Heart right ventricle (tissue), 16 donors: ENCODE results near the gene FCRLA. TPM values are rescaled to one million over a fixed set of nuclear protein-coding genes. Genes with fewer than 3 reads are reported as not detected.

Experiments used
- ATAC-seq, 8 donors: fragments of 200-7000 bp; cut with Tn5 transposase; one replicate each; pipeline ENCODE4 v1.9.1; 2020; ENCODE audit warnings: mild to moderate bottlenecking in 8 of 8, moderate library complexity in 8 of 8, moderate number of reproducible peaks in 1 of 8
- DNase-seq, 2 donors: peaks; one replicate each; pipeline ENCODE4 v3.0.0-alpha.2; 2020
- H3K27ac ChIP-seq, 10 donors: fragments of 200-600 bp; sonication (generic) in 2 of 10; one replicate each; pipeline versions ENCODE4 v1.5.0 to v1.8.0; 2020 to 2022; ENCODE audit warnings: mild to moderate bottlenecking in 3 of 10
- H3K27me3 ChIP-seq, 7 donors: fragments of 200-600 bp; one replicate each; pipeline ENCODE4 v1.8.0; 2021 to 2022; ENCODE audit warnings: mild to moderate bottlenecking in 2 of 7
- H3K36me3 ChIP-seq, 9 donors: fragments of 200-600 bp; sonication (generic) in 1 of 9; one replicate each; pipeline versions ENCODE4 v1.5.0 to v1.8.0; 2020 to 2022; ENCODE audit warnings: mild to moderate bottlenecking in 2 of 9
- H3K4me1 ChIP-seq, 9 donors: fragments of 200-600 bp; sonication (generic) in 1 of 9; one replicate each; pipeline versions ENCODE4 v1.5.0 to v1.8.0; 2020 to 2022; ENCODE audit warnings: mild to moderate bottlenecking in 4 of 9
- H3K4me3 ChIP-seq, 10 donors: fragments of 200-600 bp; sonication (generic) in 2 of 10; one replicate each; pipeline versions ENCODE4 v1.5.0 to v1.8.0; 2020 to 2022; ENCODE audit warnings: mild to moderate bottlenecking in 7 of 10, moderate library complexity in 2 of 10
- H3K9me3 ChIP-seq, 11 donors: fragments of 200-600 bp in 10 of 11; sonication (generic) in 2 of 11; one replicate each; pipeline versions ENCODE4 v1.5.0 to v1.8.0; 2013 to 2022; ENCODE audit warnings: mild to moderate bottlenecking in 2 of 11, control low read depth in 1 of 11, moderate library complexity in 1 of 11
- whole genome bisulfite sequencing, 2 donors: extraction: QIAGEN DNeasy Blood & Tissue Kit; methylation state at CpG; one replicate each; pipeline ENCODE4 v1.1.7; 2013; ENCODE audit warnings: inconsistent platforms in 1 of 2; 5-methylcytosine and 5-hydroxymethylcytosine counted together
- intact Hi-C, 10 donors: fragments of 100-400 bp; cut with DNase I; formaldehyde crosslinking; loops; one replicate each; pipeline versions ENCODE4 v1.11.1 to v1.14.2; 2022
- polyA plus RNA-seq, 2 donors: library from polyadenylated mRNA; stranded (reverse); fragments of 200-250 nt; gene quantifications; one replicate each; pipeline ENCODE4 v1.2.3, GENCODE V29; 2013
- total RNA-seq, 10 donors: library from RNA; stranded (reverse); fragmentation: NEBNext Ultra II Directional in 3 of 10; extraction: Animal tissue kit (Norgen Biotek cat#: 25700) in 3 of 10; gene quantifications; one replicate each; pipeline versions ENCODE4 v1.2.1 to v1.2.4, GENCODE V29; 2021 to 2023
- TF ChIP-seq, protein P1 (sequence below), 9 donors: fragments of 200-600 bp; sonication (generic) in 2 of 9; IDR thresholded peaks; one replicate each; pipeline versions ENCODE4 v1.5.0 to v1.8.0; 2021 to 2022; ENCODE audit warnings: antibody characterized with exemption in 9 of 9, mild to moderate bottlenecking in 5 of 9, moderate library complexity in 1 of 9
- donor health status: Arrhythmogenic right ventricular cardiomyopathy.
- donor health status: ischemic (EF 13 %, LVEDD 7.1; RV severe dilation, severe dysfunction).
- donor health status: healthy with polysubstance abuse.
- donor health status: DM: no; HTN: yes; CAD: no.
- donor health status: DM: no; HTN: no; CAD: no.
- donor health status: ischemic (EF 25% LVEDD 6.9; RV normal size, moderate dysfunction).
- donor health status: ischemic (EF 25% LVEDD 5.7; RV mildly dilated, moderate dysfunction).
- donor health status: healthy.
- donor health status: DM: yes; HTN: yes; CAD: no.
- donor health status: Ischemic cardiomyopathy.
- donor health status: ischemic (EF 35%, LVEDD 5.7; RV mildly dilated, moderate dysfunction).
- donor health status: nonischemic (EF 11% LVEDD 7.7; RV severe dilation, severe dysfunction).
- donor health status: DM: yes; HTN: yes; CAD: no.
- donor health status: PGD.
- donor health status: ischemic (EF 29% LVEDD 5.4; RV normal size, mild dysfunction).
- donor health status: nonischemic (EF 23%, LVEDD 6.1; RV moderate dilation, normal function).

FCRLA gene
- total and polyA plus RNA-seq, 12 donors = 0.13 to 1.00 (median 0.27) TPM; not detected in 6

DNA sequence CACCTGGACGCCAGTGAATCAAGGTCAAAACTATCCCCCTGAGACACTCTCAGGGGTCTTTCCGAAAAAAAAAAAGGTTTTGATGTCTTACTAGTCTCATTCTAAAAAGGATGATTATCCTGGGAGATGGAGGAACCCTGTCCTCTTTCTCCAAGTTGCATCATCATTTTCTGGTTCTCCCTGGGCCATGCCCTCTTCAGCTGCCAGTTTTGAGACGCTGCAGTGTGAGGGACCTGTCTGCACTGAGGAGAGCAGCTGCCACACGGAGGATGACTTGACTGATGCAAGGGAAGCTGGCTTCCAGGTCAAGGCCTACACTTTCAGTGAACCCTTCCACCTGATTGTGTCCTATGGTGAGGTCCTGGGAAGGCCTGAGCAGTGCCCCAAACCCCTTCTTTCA lies 3.5 kb downstream of the FCRLA start:
- WGBS, 2 donors = 78 to 84% methylated on average over 4 of the region's 4 CpGs
- no peak for ATAC-seq
- H3K4me3 ChIP-seq = no peak overlapping the region
- no peak overlapping the region for H3K27ac ChIP-seq
- TF ChIP-seq, protein P1, sequence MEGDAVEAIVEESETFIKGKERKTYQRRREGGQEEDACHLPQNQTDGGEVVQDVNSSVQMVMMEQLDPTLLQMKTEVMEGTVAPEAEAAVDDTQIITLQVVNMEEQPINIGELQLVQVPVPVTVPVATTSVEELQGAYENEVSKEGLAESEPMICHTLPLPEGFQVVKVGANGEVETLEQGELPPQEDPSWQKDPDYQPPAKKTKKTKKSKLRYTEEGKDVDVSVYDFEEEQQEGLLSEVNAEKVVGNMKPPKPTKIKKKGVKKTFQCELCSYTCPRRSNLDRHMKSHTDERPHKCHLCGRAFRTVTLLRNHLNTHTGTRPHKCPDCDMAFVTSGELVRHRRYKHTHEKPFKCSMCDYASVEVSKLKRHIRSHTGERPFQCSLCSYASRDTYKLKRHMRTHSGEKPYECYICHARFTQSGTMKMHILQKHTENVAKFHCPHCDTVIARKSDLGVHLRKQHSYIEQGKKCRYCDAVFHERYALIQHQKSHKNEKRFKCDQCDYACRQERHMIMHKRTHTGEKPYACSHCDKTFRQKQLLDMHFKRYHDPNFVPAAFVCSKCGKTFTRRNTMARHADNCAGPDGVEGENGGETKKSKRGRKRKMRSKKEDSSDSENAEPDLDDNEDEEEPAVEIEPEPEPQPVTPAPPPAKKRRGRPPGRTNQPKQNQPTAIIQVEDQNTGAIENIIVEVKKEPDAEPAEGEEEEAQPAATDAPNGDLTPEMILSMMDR (IDR thresholded peaks at IDR 0.05) = no peak
- no peak for DNase-seq
- peaks cover 0 to 15% (median 5%) of the 10 kb centered on the region in 9 donors for H3K4me1 ChIP-seq
- intact Hi-C loops = no loop called here
- H3K36me3 ChIP-seq = no peaks in the 10 kb centered on the region
- H3K27me3 ChIP-seq = peaks cover 0 to 44% (median 7%) of the 10 kb centered on the region in 7 donors
- H3K9me3 ChIP-seq = no peaks in the 10 kb centered on the region

DNA sequence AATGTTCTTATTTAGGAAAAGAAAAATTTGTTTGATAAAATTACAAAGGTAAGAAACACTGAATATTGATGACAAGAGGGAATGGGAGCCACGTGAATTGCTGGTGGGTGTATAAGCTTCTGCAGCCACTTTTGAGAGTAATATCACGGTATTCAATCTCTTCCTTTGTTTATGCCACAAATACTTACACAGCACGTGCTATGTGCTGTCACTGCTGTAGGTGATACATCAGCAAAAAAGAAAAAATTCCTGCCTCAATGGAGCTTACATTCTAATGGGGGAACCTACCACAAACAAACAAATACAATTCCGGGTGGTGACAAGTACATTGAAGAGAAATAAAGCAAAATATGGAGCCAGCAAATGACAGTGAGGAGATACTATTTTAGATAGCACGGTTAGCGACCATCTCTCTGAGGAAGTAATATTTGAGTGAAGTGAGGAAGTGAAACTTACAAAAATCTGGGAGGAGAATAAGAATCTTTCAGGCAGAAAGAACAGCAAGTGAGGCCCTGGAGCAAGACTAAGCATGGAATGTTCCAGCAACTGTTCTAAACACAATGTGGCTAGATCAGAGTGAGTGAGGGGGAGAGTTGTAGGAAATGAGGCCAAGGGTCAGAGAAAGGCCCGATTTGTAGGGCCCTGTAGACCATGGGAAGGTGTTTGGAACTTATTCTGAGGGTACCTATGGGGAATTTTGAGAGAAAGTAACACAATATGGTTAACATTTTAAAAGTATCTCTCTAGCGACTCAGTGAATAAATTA lies 11.7 kb downstream of the FCRLA start:
- 78 to 84% methylated on average over 8 of the region's 8 CpGs for WGBS, 2 donors
- ATAC-seq (no peak), DNase-seq (no peak)
- Histone ChIP-seq H3K36me3 (no peaks in the 10 kb centered on the region), H3K27ac (no peak overlapping the region), H3K9me3 (no peaks in the 10 kb centered on the region), H3K4me1 (peaks cover 0 to 30% (median 0%) of the 10 kb centered on the region in 9 donors), H3K27me3 (peaks cover 0 to 41% (median 32%) of the 10 kb centered on the region in 7 donors), H3K4me3 (no peak overlapping the region)
- intact Hi-C loops = no loop called here
- TF ChIP-seq, protein P1 (IDR thresholded peaks at IDR 0.05) = no peak

DNA sequence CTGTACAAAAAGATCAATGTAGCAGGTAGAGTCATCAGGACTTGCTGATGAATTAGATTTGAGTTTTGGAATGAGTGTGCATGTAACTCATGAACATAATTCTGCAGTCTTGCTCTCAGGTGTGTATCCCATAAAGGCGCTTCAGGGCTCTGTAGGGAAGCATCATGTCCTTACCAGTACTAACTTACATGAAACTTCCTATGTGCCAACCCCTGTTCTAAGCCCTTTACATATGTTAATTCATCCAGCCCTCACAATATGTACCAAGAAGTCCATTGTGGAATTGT lies 12.2 kb downstream of the FCRLA start:
- Histone ChIP-seq H3K4me1 (peaks cover 0 to 30% (median 0%) of the 10 kb centered on the region in 9 donors), H3K27me3 (peaks cover 0 to 41% (median 28%) of the 10 kb centered on the region in 7 donors), H3K36me3 (no peaks in the 10 kb centered on the region), H3K4me3 (no peak overlapping the region), H3K9me3 (no peaks in the 10 kb centered on the region), H3K27ac (no peak overlapping the region)
- DNase-seq (no peak), ATAC-seq (no peak)
- intact Hi-C loops = no loop called here
- TF ChIP-seq, protein P1 (IDR thresholded peaks at IDR 0.05) = no peak
- 90 to 93% methylated on average over 1 of the region's 1 CpG for WGBS, 2 donors

DNA sequence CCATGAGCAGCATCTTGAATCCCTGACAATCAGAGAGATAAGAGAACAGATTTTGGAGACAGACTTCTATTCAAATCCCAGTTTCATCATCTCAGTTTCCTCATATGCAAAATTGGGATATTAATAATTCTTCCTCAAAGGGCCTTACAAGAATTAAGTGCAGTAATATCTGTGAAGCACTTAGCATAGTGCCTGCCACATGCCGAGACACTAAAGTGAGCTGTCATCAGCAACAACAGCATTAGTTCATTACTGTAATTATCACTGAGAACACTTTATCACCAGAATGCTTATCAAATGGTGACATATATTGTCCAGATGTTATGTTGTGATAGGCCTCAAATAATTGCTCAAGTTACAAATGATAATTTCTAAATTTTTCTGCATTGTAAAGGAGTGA lies 13.4 kb downstream of the FCRLA start:
- intact Hi-C loops = no loop called here
- no peak for ATAC-seq
- 36 to 60% methylated on average over 1 of the region's 1 CpG for WGBS, 2 donors
- Histone ChIP-seq H3K27me3 (peaks cover 0 to 42% (median 26%) of the 10 kb centered on the region in 7 donors), H3K27ac (no peak overlapping the region), H3K36me3 (no peaks in the 10 kb centered on the region), H3K9me3 (no peaks in the 10 kb centered on the region), H3K4me3 (no peak overlapping the region), H3K4me1 (peaks cover 0 to 33% (median under 1%) of the 10 kb centered on the region in 9 donors)
- TF ChIP-seq, protein P1 (IDR thresholded peaks at IDR 0.05) = no peak
- no peak for DNase-seq
